Measurements from ENCODE around the gene RPS19.

The RPS19 gene

DNA sequence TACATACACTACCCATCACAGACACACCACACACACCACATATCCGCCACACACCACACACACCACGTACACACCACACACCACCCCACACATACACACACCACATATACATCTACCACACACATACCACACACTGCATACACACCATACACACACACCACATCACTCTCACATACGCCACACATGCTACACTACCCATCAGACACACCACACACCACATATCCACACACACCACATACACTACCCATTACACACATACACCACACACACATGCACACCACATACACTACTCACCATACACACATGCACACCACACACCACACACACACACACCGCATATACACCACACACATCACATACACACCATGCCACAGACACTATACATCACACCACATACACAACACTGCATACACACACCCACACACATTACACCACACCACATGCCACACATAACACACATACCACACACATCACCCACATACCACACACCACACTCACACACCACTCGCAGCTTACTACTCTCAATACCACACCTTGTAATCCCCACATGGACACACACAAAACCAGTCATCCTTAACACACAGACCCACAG, 58.7 kb downstream of the RPS19 start:
- peaks cover 13% of the 10 kb centered on the region for H3K27me3 ChIP-seq (ENCODE audit: insufficient read depth, low read length)
- no peaks in the 10 kb centered on the region for H3K4me1 ChIP-seq (ENCODE audit: insufficient read depth, low read length, severe bottlenecking)

DNA sequence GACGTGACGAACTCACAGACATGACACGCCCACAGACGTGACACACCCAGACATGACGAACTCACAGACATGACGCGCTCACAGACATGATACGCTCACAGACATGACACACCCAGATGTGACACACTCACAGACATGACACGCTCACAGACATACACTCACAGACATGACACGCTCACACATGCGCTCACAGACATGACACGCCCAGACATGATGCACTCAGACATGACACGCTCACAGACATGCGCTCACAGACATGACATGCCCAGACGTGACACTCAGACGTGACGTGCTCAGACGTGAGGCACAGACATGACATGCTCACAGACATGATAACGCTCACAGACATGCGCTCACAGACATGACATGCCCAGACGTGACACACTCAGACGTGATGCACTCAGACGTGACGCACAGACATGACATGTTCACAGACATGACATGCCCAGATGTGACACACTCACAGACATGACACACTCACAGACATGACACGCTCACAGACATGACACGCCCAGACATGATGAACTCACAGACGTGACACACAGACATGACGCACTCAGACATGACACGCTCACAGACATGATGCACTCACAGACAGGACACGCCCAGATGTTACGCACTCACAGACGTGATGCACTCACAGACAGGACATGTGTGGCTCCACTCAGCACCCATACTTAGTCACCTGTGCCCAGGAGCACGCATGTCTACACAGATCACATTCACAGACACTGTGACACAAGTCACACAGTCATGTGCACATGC, 60.1 kb downstream of the RPS19 start:
- no peaks in the 10 kb centered on the region for H3F3A ChIP-seq (ENCODE audit: insufficient read depth, low read length)
- no peak overlapping the region for H2AFZ ChIP-seq (ENCODE audit: low read length)
- no peaks in the 10 kb centered on the region for H3K9me2 ChIP-seq (ENCODE audit: low read depth, low read length)
- H4K20me1 ChIP-seq (ENCODE audit: insufficient read depth, low read length): no peaks in the 10 kb centered on the region
- no peaks in the 10 kb centered on the region for H3K9me3 ChIP-seq (ENCODE audit: low read length)
- no peaks in the 10 kb centered on the region for H3K4me1 ChIP-seq (ENCODE audit: insufficient read depth, low read length, severe bottlenecking)
- H3K36me3 ChIP-seq (ENCODE audit: insufficient read depth, low read length): no peaks in the 10 kb centered on the region
- H3K4me2 ChIP-seq (ENCODE audit: low read length): no peak overlapping the region
- no peak overlapping the region for H3K9ac ChIP-seq (ENCODE audit: low read length)
- peaks cover 13% of the 10 kb centered on the region for H3K27me3 ChIP-seq (ENCODE audit: insufficient read depth, low read length)
- no peak for TF ChIP-seq EZH2 (IDR thresholded peaks at IDR 0.05; ENCODE audit: borderline replicate concordance, low read length)
- TF ChIP-seq, protein P1, sequence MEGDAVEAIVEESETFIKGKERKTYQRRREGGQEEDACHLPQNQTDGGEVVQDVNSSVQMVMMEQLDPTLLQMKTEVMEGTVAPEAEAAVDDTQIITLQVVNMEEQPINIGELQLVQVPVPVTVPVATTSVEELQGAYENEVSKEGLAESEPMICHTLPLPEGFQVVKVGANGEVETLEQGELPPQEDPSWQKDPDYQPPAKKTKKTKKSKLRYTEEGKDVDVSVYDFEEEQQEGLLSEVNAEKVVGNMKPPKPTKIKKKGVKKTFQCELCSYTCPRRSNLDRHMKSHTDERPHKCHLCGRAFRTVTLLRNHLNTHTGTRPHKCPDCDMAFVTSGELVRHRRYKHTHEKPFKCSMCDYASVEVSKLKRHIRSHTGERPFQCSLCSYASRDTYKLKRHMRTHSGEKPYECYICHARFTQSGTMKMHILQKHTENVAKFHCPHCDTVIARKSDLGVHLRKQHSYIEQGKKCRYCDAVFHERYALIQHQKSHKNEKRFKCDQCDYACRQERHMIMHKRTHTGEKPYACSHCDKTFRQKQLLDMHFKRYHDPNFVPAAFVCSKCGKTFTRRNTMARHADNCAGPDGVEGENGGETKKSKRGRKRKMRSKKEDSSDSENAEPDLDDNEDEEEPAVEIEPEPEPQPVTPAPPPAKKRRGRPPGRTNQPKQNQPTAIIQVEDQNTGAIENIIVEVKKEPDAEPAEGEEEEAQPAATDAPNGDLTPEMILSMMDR (IDR thresholded peaks at IDR 0.05; ENCODE audit: low read length): no peak
- no peak overlapping the region for H3K27ac ChIP-seq (ENCODE audit: low read depth, low read length, poor library complexity, severe bottlenecking)
- H3K4me3 ChIP-seq (ENCODE audit: low read depth, low read length, poor library complexity, severe bottlenecking): no peak overlapping the region
- no peaks in the 10 kb centered on the region for H3K79me2 ChIP-seq (ENCODE audit: insufficient read depth, low read length)

More for the DNA sequence above, 58.7 kb downstream of the RPS19 start:
- H3K27ac ChIP-seq (ENCODE audit: low read depth, low read length, poor library complexity, severe bottlenecking): no peak overlapping the region
- no peak overlapping the region for H2AFZ ChIP-seq (ENCODE audit: low read length)
- no peak overlapping the region for H3K9ac ChIP-seq (ENCODE audit: low read length)
- no peaks in the 10 kb centered on the region for H3F3A ChIP-seq (ENCODE audit: insufficient read depth, low read length)
- no peaks in the 10 kb centered on the region for H3K9me3 ChIP-seq (ENCODE audit: low read length)
- no peak overlapping the region for H3K4me2 ChIP-seq (ENCODE audit: low read length)
- H3K9me2 ChIP-seq (ENCODE audit: low read depth, low read length): no peaks in the 10 kb centered on the region
- H3K79me2 ChIP-seq (ENCODE audit: insufficient read depth, low read length): no peaks in the 10 kb centered on the region
- H3K36me3 ChIP-seq (ENCODE audit: insufficient read depth, low read length): no peaks in the 10 kb centered on the region
- no peak overlapping the region for H3K4me3 ChIP-seq (ENCODE audit: low read depth, low read length, poor library complexity, severe bottlenecking)
- no peaks in the 10 kb centered on the region for H4K20me1 ChIP-seq (ENCODE audit: insufficient read depth, low read length)
- no peak for TF ChIP-seq EZH2 (IDR thresholded peaks at IDR 0.05; ENCODE audit: borderline replicate concordance, low read length)
- TF ChIP-seq, protein P1 (IDR thresholded peaks at IDR 0.05; ENCODE audit: low read length): no peak

DNA sequence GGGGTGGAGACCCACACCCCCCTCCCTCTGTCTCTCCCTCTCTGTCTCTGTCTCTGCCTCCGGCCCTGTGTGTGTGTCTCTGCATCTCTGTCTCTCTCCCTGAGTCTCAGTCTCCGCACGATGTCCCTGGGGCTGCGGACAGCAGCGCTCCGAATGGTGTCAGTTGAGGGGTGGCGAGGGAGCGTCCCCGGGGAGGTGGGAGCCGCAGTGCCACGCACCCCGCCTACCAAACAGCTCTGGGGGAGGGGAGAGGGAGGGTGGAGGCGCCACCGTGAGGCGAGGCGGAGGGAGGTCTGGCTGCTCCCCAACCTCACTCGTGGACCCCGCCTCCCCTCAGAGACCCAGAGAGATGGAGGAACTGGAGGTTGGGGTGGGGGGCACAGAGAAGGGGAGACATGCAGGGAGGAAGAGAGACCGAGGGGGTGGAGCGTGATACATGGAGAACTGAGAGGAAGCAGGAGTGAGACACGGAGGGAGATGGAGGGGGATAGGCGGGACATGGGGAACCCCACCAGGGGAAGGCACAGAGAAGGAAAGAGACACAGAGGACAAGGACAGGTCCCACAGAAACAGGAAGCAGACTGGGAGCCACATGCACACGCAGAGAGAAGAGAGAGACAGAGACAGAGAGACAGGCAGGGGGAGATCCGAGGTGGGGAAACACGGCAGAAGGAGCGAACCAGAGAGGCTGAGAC, 61.0 kb downstream of the RPS19 start:
- H3K9me3 ChIP-seq (ENCODE audit: low read length): no peaks in the 10 kb centered on the region
- H3K4me1 ChIP-seq (ENCODE audit: insufficient read depth, low read length, severe bottlenecking): no peaks in the 10 kb centered on the region
- H3K27ac ChIP-seq (ENCODE audit: low read depth, low read length, poor library complexity, severe bottlenecking): no peak overlapping the region
- no peaks in the 10 kb centered on the region for H4K20me1 ChIP-seq (ENCODE audit: insufficient read depth, low read length)
- no peak for TF ChIP-seq EZH2 (IDR thresholded peaks at IDR 0.05; ENCODE audit: borderline replicate concordance, low read length)
- TF ChIP-seq, protein P1 (IDR thresholded peaks at IDR 0.05; ENCODE audit: low read length): peak; percentile 27; the same call in 1 of the 2 replicates
- H3K9me2 ChIP-seq (ENCODE audit: low read depth, low read length): no peaks in the 10 kb centered on the region
- H3K4me3 ChIP-seq (ENCODE audit: low read depth, low read length, poor library complexity, severe bottlenecking): no peak overlapping the region
- H3K36me3 ChIP-seq (ENCODE audit: insufficient read depth, low read length): no peaks in the 10 kb centered on the region
- no peaks in the 10 kb centered on the region for H3K79me2 ChIP-seq (ENCODE audit: insufficient read depth, low read length)
- H2AFZ ChIP-seq (ENCODE audit: low read length): no peak overlapping the region
- H3K9ac ChIP-seq (ENCODE audit: low read length): no peak overlapping the region
- H3F3A ChIP-seq (ENCODE audit: insufficient read depth, low read length): no peaks in the 10 kb centered on the region
- no peak overlapping the region for H3K4me2 ChIP-seq (ENCODE audit: low read length)
- H3K27me3 ChIP-seq (ENCODE audit: insufficient read depth, low read length): peaks cover 16% of the 10 kb centered on the region
